T47D (cell line): ENCODE measurements around the gene SLC9A9.

ENCODE experiments used
- DNase-seq, 2 experiments: peaks; one replicate each; pipeline versions ENCODE4 v3.0.0 to v3.0.0-alpha.2; 2011 to 2012; ENCODE audit warnings: low read depth in 1 of 2, low spot score in 1 of 2
- JUND ChIP-seq: IDR thresholded peaks from 2 replicates; pipeline ENCODE4 v1.6.1; 2012; ENCODE audit warnings: low read depth
- in situ Hi-C: cut with HindIII; loops from 2 replicates; pipeline ENCODE4 v1.10.0; 2016; ENCODE audit warnings: low sequenced_read_pairs, low pct_unique_long_range_greater_than_20kb

SLC9A9 gene

DNA sequence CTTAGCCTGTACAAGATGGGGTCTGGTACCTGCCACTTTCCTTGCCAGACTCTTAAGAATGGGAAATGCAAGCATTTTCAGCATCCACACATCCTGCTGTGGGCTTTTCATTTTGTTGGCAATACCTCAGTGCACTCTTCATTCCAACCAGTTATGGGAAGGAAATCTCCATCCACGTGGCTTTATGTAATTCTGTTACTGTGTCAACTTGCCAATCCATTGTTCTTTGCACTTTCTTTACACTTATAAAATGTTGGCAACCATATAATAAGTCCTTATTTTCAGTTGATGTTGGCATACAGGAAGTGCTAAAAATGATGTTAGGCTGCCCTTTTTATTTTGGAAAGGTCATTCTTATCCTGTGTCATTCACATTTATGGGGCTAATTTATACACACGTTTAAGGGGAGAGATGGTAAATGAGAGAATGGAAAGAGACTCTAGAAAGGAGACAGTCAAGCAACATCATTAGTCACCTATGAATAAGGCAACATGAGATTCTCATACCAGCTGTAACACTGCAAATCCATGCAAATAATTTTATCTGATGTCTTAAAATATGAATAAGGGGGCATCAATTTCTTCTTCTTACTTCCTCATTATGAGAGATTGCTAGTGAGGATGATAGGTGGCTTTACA, 490.0 kb downstream of the SLC9A9 start:
- no peak for DNase-seq
- no peak for TF ChIP-seq JUND
- in situ Hi-C loops = no loop called here

GRCh38 chr3:143357700-143358099, 490.6 kb downstream of the SLC9A9 start:
- DNase-seq = no peak
- TF ChIP-seq JUND = no peak
- in situ Hi-C loops = no loop called here

DNA sequence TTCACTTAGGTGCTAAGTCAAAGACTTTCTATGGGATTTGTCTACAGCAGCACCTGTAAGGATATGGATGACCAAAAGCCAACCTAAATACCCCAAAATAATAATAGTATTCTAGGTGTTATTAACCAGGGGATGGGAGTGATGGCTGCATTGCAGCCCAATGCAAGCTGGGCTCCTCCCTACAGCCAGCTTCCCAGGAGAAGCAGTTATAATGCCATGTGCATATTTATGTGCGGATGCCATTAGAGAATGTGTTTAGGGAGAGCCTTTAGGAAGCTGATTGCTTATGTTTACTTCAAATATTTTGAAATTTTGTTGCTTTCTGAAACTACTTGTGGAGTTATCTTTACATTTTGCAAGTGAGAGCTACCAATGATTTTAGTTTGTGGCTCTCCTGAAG, 491.4 kb downstream of the SLC9A9 start:
- DNase-seq = no peak
- in situ Hi-C loops = no loop called here
- no peak for TF ChIP-seq JUND

- in situ Hi-C loops = no loop called here
- DNase-seq = no peak
- TF ChIP-seq JUND = no peak
These were observed 493.9 kb downstream of the SLC9A9 start for GRCh38 chr3:143354342-143354741.

DNA sequence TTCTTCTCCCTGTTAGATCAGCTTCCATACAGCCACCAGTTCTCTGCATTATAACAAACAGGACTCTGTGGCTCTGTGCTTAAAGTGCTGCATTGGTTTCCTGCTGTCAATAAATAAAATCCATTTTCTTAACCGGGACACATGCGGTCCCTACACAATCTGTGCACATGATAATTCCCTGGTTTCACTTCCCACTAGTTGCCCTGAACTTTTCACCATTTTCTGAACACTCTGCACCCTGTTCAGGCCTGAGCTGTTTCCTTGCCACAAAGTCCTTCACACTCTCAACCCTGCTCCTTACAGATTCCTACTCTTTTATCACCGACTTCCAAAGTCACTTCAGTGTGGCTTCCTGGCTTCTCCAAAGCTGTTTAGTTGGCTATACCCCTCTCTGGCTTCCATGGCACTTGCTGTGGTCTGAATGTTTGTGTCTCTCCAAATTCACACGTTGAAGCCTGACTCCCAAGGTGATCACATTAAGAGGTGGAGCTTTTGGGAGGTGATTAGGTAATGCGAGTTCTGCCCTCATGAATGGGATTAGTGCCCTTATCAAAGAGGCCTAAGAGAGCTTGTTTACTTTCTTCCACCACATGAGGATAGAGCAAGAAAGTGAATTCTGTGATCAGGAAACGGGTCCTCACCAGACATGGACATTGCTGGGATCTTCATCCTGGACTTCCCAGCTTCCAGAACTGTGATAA, 495.3 kb downstream of the SLC9A9 start:
- no peak for DNase-seq
- in situ Hi-C loops = no loop called here
- TF ChIP-seq JUND = no peak

DNA sequence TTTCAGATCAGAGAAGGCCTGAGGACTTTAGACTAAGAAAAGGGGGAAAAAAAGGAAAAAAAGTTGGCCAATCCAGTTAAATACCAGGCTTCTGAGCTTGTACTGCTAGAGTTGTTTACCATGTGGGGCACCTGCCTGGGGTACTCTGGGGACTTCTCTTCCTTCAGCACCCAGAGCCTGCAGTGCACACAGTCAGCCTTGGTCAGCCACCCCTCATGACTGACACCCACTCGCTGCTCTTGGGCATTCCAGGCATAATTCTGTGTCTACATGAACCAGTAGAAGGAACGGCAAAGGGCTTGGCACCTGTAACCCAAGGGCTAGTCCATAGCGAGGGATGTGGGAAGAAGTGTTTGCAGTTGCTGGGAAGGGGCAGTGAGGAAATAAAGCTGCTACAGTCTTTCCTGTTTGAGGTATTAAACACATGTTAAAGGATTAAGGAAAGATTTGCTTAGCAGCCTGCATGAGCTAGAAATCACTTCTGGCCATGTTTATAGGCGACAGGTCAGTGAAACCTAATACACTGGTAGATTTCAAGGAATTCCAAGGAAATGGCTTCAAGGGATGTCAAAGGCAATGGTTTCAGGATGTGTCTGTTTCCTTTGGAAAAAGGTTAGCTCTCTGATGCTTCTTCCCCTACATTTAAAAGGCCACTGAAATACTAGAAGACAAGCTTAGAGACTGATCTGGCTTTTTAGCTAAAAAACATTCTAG, 496.2 kb downstream of the SLC9A9 start:
- TF ChIP-seq JUND = no peak
- in situ Hi-C loops = no loop called here
- no peak for DNase-seq

GRCh38 chr3:143351354-143351753, 496.9 kb downstream of the SLC9A9 start:
- TF ChIP-seq JUND = no peak
- DNase-seq = no peak
- in situ Hi-C loops = no loop called here

GRCh38 chr3:143349455-143349854, 498.8 kb downstream of the SLC9A9 start:
- in situ Hi-C loops = no loop called here
- no peak for DNase-seq
- TF ChIP-seq JUND = no peak

DNA sequence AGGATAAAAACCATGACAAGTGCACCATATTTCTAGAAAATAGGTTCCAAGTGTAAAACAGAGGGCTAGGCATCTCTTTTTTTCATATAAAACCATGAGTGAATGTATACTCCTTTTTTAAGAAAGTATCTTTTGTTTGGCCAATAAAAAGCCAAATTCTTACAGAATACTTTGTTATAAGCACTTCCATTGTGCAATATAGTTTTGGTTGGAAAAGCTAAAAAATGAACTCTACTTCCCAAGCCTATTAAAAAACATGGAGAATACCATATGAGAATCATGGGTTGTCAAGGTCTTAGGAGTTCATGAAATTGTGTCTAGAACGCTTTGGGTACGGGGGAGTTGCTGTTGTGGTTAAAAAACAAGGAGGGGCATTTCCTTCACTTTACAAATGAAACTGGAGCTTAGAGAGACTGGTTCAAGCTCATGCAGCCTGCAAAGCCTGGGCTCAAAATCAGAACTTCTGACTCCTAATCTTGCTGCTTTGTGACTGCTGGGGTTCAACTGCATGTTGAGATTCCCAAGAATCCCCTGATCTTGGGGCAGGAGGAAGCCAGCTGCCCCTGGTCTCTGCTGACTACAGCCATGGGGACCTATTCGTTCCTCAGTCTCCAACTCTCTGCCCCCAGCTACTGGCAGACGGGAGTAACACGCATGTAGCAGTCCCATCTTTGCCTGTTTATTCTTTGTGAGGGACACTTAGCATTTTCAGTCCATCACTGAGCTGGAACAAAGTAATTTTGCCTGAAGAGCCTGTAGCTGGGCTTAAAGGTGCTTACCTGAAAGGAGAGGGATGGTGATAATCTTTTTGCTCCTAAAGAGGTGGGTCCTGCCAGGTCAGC, 499.6 kb downstream of the SLC9A9 start:
- in situ Hi-C loops = no loop called here
- no peak for DNase-seq
- no peak for TF ChIP-seq JUND

- no peak for TF ChIP-seq JUND
- in situ Hi-C loops = no loop called here
- no peak for DNase-seq
These were observed 503.6 kb downstream of the SLC9A9 start for GRCh38 chr3:143344516-143345165.

DNA sequence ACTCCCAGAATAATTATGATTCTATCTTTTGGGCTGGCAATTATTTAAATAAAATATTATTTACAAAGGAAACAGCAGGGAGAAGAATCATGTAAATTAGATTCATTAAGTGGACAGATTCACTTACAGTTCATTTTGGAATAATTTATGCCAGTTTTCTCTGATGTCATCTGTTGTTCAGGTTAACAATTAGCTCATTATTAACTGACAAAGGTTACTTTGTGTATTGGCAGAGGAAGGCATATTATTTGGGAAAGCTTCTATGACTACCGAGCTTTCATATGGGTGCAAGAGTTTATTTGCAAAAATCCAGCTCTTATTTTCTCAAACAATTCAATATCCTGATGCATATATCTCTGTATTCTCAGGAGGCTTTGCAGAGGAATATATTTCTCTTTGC, 504.3 kb downstream of the SLC9A9 start:
- no peak for TF ChIP-seq JUND
- in situ Hi-C loops = no loop called here
- DNase-seq = no peak

DNA sequence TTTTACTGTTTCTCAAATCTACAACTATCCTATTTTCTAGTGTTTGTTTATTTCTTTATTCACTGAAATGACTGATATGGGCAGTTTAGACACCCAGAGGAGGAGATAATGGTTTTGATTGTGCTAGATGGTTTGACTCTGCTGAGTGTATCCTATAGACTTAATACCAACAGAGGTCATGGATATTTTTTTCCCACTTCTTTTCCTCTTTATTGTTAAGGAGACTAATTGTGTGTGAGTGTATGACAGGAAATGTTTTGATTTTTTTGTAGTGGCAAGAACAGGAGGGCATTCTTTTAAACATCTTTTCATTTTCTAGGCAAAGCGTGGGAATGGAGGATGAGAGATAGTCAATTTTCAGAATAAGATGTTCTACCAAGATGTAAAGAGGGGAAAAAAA, 505.2 kb downstream of the SLC9A9 start:
- TF ChIP-seq JUND = no peak
- DNase-seq = no peak
- in situ Hi-C loops = no loop called here
